ENCODE measurements around the gene MGAT4C. TPM values are rescaled to one million over a fixed set of nuclear protein-coding genes. Genes with fewer than 3 reads are reported as not detected.

Gene MGAT4C
- total and polyA plus RNA-seq, 2 experiments from 2014 or later = 4.5 to 4.7 TPM

DNA sequence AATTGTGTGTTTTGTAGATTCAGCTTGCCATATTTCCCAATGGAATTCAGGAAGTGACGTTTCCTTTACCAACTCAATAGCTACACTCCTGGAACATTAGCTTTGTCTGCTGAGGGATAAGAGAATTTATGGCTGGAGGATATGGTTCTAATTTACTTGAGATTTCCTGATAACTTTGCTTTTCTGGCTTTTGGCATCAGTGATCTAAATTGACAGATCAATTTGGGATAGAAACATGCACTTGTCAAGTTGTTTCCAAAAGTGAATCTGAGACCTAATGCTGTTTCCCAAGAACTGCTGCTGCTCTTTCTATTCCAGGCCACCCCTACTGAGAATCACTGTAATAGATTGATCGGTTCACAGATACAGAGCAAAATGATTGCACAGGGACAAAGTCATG is 43.2 kb downstream of the MGAT4C start:
- ATAC-seq = no peak
- Mint-ChIP-seq H3K27ac (no peak overlapping the region), H3K4me3 (no peak overlapping the region), H3K36me3 (ENCODE audit: low read depth) (no peaks in the 10 kb centered on the region), H3K4me1 (no peaks in the 10 kb centered on the region), H3K9me3 (no peaks in the 10 kb centered on the region), H3K27me3 (ENCODE audit: insufficient read depth, low read depth, poor library complexity) (no peaks in the 10 kb centered on the region)
- no peak for TF ChIP-seq JUNB (IDR thresholded peaks at IDR 0.05; ENCODE audit: unreplicated experiment)
- Histone ChIP-seq H3K27ac (ENCODE audit: low read depth) (no peak overlapping the region), H4K20me1 (replicated peaks; ENCODE audit: insufficient read depth) (no peaks in the 10 kb centered on the region), H3K79me2 (replicated peaks; ENCODE audit: insufficient read depth) (no peaks in the 10 kb centered on the region), H3K9me2 (ENCODE audit: insufficient read depth) (no peaks in the 10 kb centered on the region), H3K36me3 (ENCODE audit: insufficient read depth) (no peaks in the 10 kb centered on the region), H3K4me1 (ENCODE audit: insufficient read depth) (no peaks in the 10 kb centered on the region), H3K4me3 (no peak overlapping the region), H3K27me3 (ENCODE audit: insufficient read depth) (no peaks in the 10 kb centered on the region), H3F3A (replicated peaks; ENCODE audit: low read depth) (no peaks in the 10 kb centered on the region), H3K4me2 (no peak overlapping the region), H2AFZ (no peak overlapping the region)
- DNase-seq (ENCODE audit: low spot score) = no peak

DNA sequence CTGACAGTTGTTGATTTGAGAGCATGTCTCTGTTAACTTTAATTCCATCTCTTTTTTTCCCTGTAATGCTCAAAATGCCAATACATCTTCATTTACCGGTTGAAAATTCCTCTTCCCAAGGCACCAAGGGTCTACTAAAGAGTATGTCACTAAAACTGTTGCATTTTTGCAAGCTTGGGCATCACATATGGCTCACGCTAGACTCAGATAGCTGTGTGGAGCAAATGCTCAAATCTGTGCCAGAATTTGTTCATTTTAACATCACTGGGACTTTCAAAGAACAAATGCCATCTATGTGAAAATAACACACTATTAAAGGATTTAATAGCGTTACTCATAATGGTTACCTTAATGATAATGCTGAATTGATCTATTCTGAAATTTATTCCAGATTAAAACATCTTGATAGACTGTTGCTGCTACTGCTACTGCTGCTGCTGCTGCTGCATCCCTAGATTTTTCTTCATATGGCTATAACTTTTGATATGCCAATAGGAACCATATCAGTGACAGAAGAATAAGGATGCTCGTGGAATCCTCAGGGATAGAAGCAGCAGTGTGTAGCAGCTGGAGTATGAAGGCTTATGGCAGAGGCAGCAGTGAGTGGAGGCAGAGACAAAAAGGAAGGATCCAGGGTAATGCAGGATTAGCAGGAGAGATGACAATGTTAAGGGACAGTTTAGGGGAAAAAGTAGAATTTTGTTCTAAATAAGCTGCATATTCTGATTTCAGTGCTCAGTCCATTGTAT is 57.3 kb downstream of the MGAT4C start:
- H2AFZ ChIP-seq = no peak overlapping the region
- no peaks in the 10 kb centered on the region for H3K27me3 ChIP-seq (ENCODE audit: insufficient read depth)
- H3K27ac ChIP-seq (ENCODE audit: low read depth) = no peak overlapping the region
- H3K36me3 ChIP-seq (ENCODE audit: insufficient read depth) = no peaks in the 10 kb centered on the region
- no peak for ATAC-seq
- H3K79me2 ChIP-seq (replicated peaks; ENCODE audit: insufficient read depth) = no peaks in the 10 kb centered on the region
- no peak overlapping the region for H3K27ac Mint-ChIP-seq
- no peaks in the 10 kb centered on the region for H3K36me3 Mint-ChIP-seq (ENCODE audit: low read depth)
- H3K27me3 Mint-ChIP-seq (ENCODE audit: insufficient read depth, low read depth, poor library complexity) = no peaks in the 10 kb centered on the region
- no peaks in the 10 kb centered on the region for H3K9me2 ChIP-seq (ENCODE audit: insufficient read depth)
- H3K4me1 ChIP-seq (ENCODE audit: insufficient read depth) = no peaks in the 10 kb centered on the region
- no peaks in the 10 kb centered on the region for H3F3A ChIP-seq (replicated peaks; ENCODE audit: low read depth)
- no peak for DNase-seq (ENCODE audit: low spot score)
- no peak overlapping the region for H3K4me3 Mint-ChIP-seq
- H4K20me1 ChIP-seq (replicated peaks; ENCODE audit: insufficient read depth) = no peaks in the 10 kb centered on the region
- H3K4me1 Mint-ChIP-seq = no peaks in the 10 kb centered on the region
- H3K9me3 Mint-ChIP-seq = no peaks in the 10 kb centered on the region
- TF ChIP-seq ZNF331 (CRISPR knock-in tag; IDR thresholded peaks at IDR 0.05; ENCODE audit: low read depth) = no peak
- TF ChIP-seq ZNF114 (CRISPR knock-in tag; IDR thresholded peaks at IDR 0.05) = no peak
- TF ChIP-seq EZH2 (IDR thresholded peaks at IDR 0.05; ENCODE audit: low read depth, unreplicated experiment) = no peak
- no peak for TF ChIP-seq CTCF (conservative IDR thresholded peaks at IDR 0.05; ENCODE audit: low read depth in 2 of 2)
- TF ChIP-seq STAT1 (IDR thresholded peaks at IDR 0.05; ENCODE audit: unreplicated experiment) = no peak
- H3K4me2 ChIP-seq = no peak overlapping the region
- no peak overlapping the region for H3K4me3 ChIP-seq

- H3K4me2 ChIP-seq = no peak overlapping the region
- no peaks in the 10 kb centered on the region for H3K9me3 Mint-ChIP-seq
- TF ChIP-seq EZH2phosphoT487 (IDR thresholded peaks at IDR 0.05; ENCODE audit: unreplicated experiment) (no peak), POLR2AphosphoS5 (IDR thresholded peaks at IDR 0.05; ENCODE audit: low read depth) (no peak), CTCF (conservative IDR thresholded peaks at IDR 0.05; ENCODE audit: low read depth in 2 of 2) (no peak), CREB1 (CRISPR knock-in tag; IDR thresholded peaks at IDR 0.05; ENCODE audit: low read depth) (no peak), NANOG (IDR thresholded peaks at IDR 0.05; ENCODE audit: borderline replicate concordance) (no peak), JUNB (IDR thresholded peaks at IDR 0.05; ENCODE audit: unreplicated experiment) (no peak), ETS1 (IDR thresholded peaks at IDR 0.05) (no peak)
Observed at GRCh38 chr12:86196465-86196864, 59.7 kb downstream of the MGAT4C start.

More at GRCh38 chr12:86196465-86196864, 59.7 kb downstream of the MGAT4C start:
- DNase-seq (ENCODE audit: low spot score) = no peak
- no peaks in the 10 kb centered on the region for H3F3A ChIP-seq (replicated peaks; ENCODE audit: low read depth)
- Mint-ChIP-seq H3K27me3 (ENCODE audit: insufficient read depth, low read depth, poor library complexity) (no peaks in the 10 kb centered on the region), H3K27ac (no peak overlapping the region), H3K36me3 (ENCODE audit: low read depth) (no peaks in the 10 kb centered on the region), H3K4me1 (no peaks in the 10 kb centered on the region), H3K4me3 (no peak overlapping the region)
- no peak overlapping the region for H2AFZ ChIP-seq
- ATAC-seq = no peak
- H3K27me3 ChIP-seq (ENCODE audit: insufficient read depth) = no peaks in the 10 kb centered on the region
- H3K9me2 ChIP-seq (ENCODE audit: insufficient read depth) = no peaks in the 10 kb centered on the region
- H3K36me3 ChIP-seq (ENCODE audit: insufficient read depth) = no peaks in the 10 kb centered on the region
- no peaks in the 10 kb centered on the region for H3K4me1 ChIP-seq (ENCODE audit: insufficient read depth)
- no peak overlapping the region for H3K4me3 ChIP-seq
- no peak overlapping the region for H3K27ac ChIP-seq (ENCODE audit: low read depth)
- no peaks in the 10 kb centered on the region for H3K79me2 ChIP-seq (replicated peaks; ENCODE audit: insufficient read depth)
- H4K20me1 ChIP-seq (replicated peaks; ENCODE audit: insufficient read depth) = no peaks in the 10 kb centered on the region

Measured in GM23338 (cell line).